ELR (cell line): Measurements from ENCODE around the gene POLR2L.

Experiments
- DNase-seq: peaks from one replicate; pipeline ENCODE4 v3.0.0-alpha.2; 2015; ENCODE audit warnings: low read depth

Gene POLR2L

GRCh38 chr11:794013-794765 is 48.1 kb downstream of the POLR2L start:
- no peak for DNase-seq

GRCh38 chr11:793556-793955 is 48.8 kb downstream of the POLR2L start:
- DNase-seq = no peak

- DNase-seq = no peak
These were observed 49.5 kb downstream of the POLR2L start for GRCh38 chr11:792873-793272.

- no peak for DNase-seq
These were observed 49.9 kb downstream of the POLR2L start for GRCh38 chr11:792535-792821.

GRCh38 chr11:791658-792534 is 50.4 kb downstream of the POLR2L start:
- no peak for DNase-seq

GRCh38 chr11:790721-791564 is 51.4 kb downstream of the POLR2L start:
- peak; percentile 47 for DNase-seq

- peak; percentile 62 for DNase-seq
These were observed 52.4 kb downstream of the POLR2L start, which contains the start of gene CEND1 for GRCh38 chr11:789943-790342. TSS of gene CEND1 (minus strand) at chr11:790090. CDS start at chr11:788576, 1,514 bp downstream.
